Activated CD8-positive, alpha-beta memory T cell treated with anti-CD3 and anti-CD28 coated beads, Interleukin-2, amount 10 ng/mL, durations not matched to agents 7 days and 5 days (primary cell): ENCODE measurements around the gene ABCA6. TPM values are rescaled to one million over a fixed set of nuclear protein-coding genes. Genes with fewer than 3 reads are reported as not detected.
"Not testable (repeated sequence)": the region's sequence is repeated elsewhere in the genome, so short reads cannot be mapped to it uniquely, and the experiment has no call there.

Source experiments
- ATAC-seq: fragments of 150-1000 bp; cut with Tn5 transposase; one replicate; pipeline ENCODE4 v1.10.0; 2021; ENCODE audit warnings: moderate library complexity
- CTCF ChIA-PET: fragments of 350-600 bp; sonication (Branson Sonifier 250); formaldehyde crosslinking; loops from one replicate; lab custom pipeline; 2021; ENCODE audit warnings: antibody characterized with exemption; lab: Charles Lee
- DNase-seq: peaks from one replicate; pipeline ENCODE4 v3.0.0-alpha.2; 2020
- H3K27ac Mint-ChIP-seq: one replicate; pipeline ENCODE4 v1.8.0; 2021; ENCODE audit warnings: mild to moderate bottlenecking, mixed read lengths
- H3K27me3 Mint-ChIP-seq: one replicate; pipeline ENCODE4 v1.8.0; 2021; ENCODE audit warnings: mixed read lengths
- H3K36me3 Mint-ChIP-seq: one replicate; pipeline ENCODE4 v1.8.0; 2021; ENCODE audit warnings: mild to moderate bottlenecking, mixed read lengths
- H3K4me1 Mint-ChIP-seq: one replicate; pipeline ENCODE4 v1.8.0; 2021; ENCODE audit warnings: mixed read lengths
- H3K4me3 Mint-ChIP-seq: one replicate; pipeline ENCODE4 v1.8.0; 2021; ENCODE audit warnings: mild to moderate bottlenecking, moderate library complexity, mixed read lengths
- H3K9me3 Mint-ChIP-seq: one replicate; pipeline ENCODE4 v1.8.0; 2022; ENCODE audit warnings: low read depth, mixed read lengths
- total RNA-seq, 2 experiments: library from RNA; stranded (reverse); gene quantifications; one replicate each; pipeline ENCODE4 v1.2.3, GENCODE V29; 2021

ABCA6 gene
- total RNA-seq, 2 experiments from 2014 or later = 0.21 to 0.29 TPM

DNA sequence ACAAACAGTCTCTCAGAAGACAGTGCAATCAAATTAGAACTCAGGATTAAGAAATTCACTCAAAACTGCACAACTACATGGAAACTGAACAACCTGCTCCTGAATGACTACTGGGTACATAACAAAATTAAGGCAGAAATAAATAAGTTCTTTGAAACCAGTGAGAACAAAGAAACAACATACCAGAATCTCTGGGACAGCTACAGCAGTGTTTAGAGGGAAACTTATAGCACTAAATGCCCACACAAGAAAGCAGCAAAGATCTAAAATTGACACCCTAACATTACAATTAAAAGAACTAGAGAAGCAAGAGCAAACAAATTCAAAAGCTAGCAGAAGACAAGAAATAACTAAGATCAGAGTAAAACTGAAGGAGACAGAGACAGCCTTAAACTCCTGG is 68.3 kb downstream of the ABCA6 start:
- ATAC-seq, H3K9me3 Mint-ChIP-seq, H3K36me3 Mint-ChIP-seq, H3K4me3 Mint-ChIP-seq, DNase-seq, H3K27ac Mint-ChIP-seq, H3K27me3 Mint-ChIP-seq, CTCF ChIA-PET, H3K4me1 Mint-ChIP-seq: not testable (repeated sequence)

DNA sequence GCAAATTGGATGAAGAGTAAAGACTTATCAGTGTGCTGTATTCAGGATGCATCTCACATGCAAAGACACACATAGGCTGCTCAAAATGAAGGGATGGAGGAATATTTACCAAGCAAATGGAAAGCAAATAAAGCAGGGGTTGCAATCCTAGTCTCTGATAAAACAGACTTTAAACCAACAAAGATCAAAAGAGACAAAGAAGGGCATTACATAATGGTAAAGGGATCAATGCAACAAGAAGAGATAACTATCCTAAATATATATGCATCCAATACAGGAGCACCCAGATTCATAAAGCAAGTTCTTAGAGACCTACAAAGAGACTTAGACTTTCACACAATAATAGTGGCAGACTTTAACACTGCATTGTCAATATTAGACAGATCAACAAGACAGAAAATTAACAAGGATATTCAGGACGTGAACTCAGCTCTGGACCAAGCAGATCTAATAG is 68.9 kb downstream of the ABCA6 start:
- H3K27me3 Mint-ChIP-seq, H3K4me1 Mint-ChIP-seq, H3K27ac Mint-ChIP-seq, H3K36me3 Mint-ChIP-seq, H3K9me3 Mint-ChIP-seq, H3K4me3 Mint-ChIP-seq, ATAC-seq, CTCF ChIA-PET, DNase-seq: not testable (repeated sequence)

DNA sequence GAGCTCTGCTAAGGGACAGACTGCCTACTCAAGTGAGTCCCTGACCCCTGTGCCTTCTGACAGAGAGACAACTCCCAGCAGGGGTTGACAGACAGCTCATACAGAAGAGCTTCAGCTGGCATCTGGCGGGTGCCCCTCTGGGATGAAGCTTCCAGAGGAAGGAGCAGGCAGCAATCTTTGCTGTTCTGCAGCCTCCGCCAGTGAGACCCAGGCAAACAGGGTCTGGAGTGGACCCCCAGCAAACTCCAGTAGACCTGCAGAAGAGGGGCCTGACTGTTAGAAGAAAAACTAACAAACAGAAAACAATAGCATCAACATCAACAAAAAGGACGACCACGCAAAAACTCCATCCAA is 70.5 kb downstream of the ABCA6 start:
- DNase-seq, H3K4me3 Mint-ChIP-seq, H3K27me3 Mint-ChIP-seq, CTCF ChIA-PET, H3K27ac Mint-ChIP-seq, H3K9me3 Mint-ChIP-seq, ATAC-seq, H3K36me3 Mint-ChIP-seq: not testable (repeated sequence)
- H3K4me1 Mint-ChIP-seq = peaks cover 10% of the 10 kb centered on the region

DNA sequence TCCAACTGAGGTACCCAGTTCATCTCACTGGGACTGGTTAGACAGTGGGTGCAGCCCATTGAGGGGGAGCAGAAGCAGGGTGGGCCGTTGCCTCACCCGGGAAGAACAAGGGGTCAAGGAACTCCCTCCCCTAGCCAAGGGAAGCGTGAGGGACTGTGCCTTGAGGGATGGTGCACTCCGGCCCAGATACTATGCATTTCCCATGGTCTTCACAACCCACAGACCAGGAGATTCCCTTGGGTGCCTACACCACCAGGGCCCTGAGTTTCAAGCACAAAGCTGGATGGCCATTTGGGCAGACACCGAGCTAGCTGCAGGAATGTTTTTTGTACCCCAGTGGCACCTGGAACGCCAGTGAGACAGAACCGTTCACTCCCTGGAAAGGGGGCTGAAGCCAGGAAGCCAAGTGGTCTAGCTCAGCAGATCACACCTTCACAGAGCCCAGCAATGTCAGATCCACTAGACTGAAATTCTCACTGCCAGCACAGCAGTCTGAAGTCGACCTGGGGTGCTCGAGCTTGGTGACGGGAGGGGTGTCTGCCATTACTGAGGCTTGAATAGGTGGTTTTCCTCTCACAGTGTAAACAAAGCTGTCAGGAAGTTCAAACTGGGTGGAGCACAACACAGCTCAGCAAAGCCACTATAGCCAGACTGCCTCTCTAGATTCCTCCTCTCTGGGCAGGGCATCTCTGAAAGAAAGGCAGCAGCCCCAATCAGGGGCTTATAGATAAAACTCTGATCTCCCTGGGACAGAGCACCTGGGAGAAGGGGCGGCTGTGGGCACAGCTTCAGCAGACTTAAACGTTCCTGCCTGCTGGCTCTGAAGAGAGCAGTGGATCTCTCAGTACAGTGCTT is 71.1 kb downstream of the ABCA6 start:
- Mint-ChIP-seq H3K27ac (peak overlapping the region; percentile 59), H3K4me1 (peaks cover 10% of the 10 kb centered on the region)
- H3K9me3 Mint-ChIP-seq, H3K36me3 Mint-ChIP-seq, CTCF ChIA-PET, ATAC-seq, H3K27me3 Mint-ChIP-seq, H3K4me3 Mint-ChIP-seq: not testable (repeated sequence)
- peak; percentile 40 for DNase-seq

DNA sequence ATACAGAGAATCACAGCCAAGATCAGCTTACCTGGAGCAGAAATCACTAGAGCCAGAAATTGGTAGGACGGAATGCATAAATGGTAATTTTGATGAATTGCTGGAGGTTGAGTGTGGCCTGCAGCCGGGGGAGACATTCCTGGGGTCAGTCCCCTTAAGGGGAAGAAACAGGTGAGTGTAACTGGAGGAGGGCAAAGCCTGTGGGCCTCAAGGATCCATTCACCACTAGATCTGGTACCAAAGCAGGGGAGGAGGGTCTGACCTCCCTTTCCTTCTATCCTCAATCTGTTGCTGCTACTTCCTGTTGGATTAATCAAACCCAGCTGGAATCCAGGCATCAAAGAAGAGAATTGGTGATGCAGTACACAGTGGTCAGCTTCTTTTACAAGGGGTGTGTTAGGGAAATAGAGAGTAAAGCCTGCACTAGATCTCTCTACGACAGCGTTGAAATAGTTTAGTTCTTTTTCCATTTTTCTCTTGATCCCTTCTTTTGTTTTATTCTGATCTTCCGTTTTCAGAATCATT is 72.4 kb downstream of the ABCA6 start:
- CTCF ChIA-PET = interaction anchor here (1.2 kb wide), 1 partner anchor 13 kb away, joined by 3 read pairs; no protein-coding TSS in a partner anchor
- H3K27me3 Mint-ChIP-seq = no peaks in the 10 kb centered on the region
- peaks cover 12% of the 10 kb centered on the region for H3K4me1 Mint-ChIP-seq
- H3K36me3 Mint-ChIP-seq = no peaks in the 10 kb centered on the region
- DNase-seq = no peak
- H3K4me3 Mint-ChIP-seq = no peak overlapping the region
- H3K9me3 Mint-ChIP-seq = no peaks in the 10 kb centered on the region
- H3K27ac Mint-ChIP-seq = no peak overlapping the region
- no peak for ATAC-seq

DNA sequence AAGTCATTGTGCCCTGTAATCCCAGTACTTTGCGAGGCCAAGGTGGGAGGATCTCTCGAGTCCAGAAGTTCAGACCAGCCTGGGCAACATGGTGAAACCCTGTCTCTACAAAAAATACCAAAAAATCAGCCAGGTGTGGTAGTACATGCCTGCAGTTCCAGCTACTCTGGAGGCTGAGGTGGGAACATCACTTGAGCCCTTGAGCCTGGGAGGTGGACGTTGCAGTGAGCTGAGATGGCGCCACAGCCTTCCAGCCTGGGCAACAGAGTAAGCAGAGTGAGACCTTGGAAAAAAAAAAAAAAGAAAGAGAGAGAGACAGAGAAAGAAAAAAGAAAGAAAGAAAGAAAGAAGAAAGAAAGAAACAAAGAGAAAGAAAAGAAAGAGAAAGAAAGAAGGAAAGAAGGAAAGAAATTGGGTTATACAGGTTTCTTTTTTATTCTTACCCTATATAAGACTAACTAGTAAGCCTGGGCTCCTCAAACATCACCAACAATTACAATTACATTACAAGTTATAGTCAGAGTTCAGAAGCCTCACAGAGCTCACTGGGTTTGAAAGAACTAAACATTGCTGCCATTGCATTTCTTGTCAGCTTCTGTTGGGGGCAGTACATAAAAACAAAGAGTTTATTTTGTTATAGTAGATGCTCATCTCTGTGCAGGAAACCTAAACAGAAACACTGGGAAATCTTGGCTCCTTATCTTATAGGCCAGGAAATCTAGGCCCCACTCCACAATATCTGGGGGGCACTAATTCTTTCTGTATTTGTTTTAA is 74.2 kb downstream of the ABCA6 start:
- Mint-ChIP-seq H3K27ac (no peak overlapping the region), H3K27me3 (no peaks in the 10 kb centered on the region), H3K36me3 (no peaks in the 10 kb centered on the region), H3K4me3 (no peak overlapping the region), H3K4me1 (peaks cover 12% of the 10 kb centered on the region), H3K9me3 (no peaks in the 10 kb centered on the region)
- ATAC-seq (no peak), DNase-seq (no peak)
- CTCF ChIA-PET = no interaction called here

DNA sequence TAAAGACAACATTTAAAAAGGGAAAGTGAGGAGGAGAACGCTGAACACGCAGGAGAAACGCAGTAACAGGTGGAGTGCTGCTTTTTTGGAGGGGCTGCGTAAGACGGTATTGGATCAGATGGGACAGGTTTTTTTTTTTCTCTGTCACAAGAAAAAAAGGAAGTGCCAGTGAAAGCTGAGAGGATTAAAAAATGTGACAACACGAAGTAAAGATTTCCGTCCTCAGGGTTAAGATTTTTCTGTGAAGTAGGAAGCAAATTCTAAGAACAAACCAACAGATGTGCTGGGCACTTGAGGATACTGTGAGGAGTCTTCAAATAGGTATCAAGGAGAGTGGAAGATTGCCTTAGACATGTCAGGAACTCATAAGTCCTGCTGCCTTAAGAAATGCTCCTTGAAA is 75.2 kb downstream of the ABCA6 start:
- Mint-ChIP-seq H3K9me3 (no peaks in the 10 kb centered on the region), H3K27ac (no peak overlapping the region), H3K36me3 (no peaks in the 10 kb centered on the region), H3K4me3 (no peak overlapping the region), H3K27me3 (no peaks in the 10 kb centered on the region), H3K4me1 (peaks cover 12% of the 10 kb centered on the region)
- ATAC-seq (no peak), DNase-seq (no peak)
- CTCF ChIA-PET = no interaction called here

DNA sequence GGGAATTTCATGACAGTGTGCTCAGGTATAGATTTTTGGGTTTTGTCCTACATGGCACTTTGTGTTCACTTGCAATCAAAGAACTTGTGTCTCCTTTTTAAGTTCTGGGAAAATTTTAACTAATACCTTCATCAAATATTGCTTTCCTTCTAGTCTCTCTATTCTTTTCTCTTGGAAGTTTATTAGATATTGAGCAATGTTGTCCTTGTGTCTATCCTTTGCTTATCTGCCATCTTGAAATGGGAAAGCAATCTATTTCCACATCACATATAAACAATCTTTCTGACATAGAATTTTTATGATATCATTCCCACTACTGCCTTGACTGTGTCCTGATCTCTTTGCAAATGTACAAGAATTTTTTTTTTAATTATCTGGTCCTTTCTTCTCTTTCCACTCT is 76.6 kb downstream of the ABCA6 start:
- H3K4me1 Mint-ChIP-seq = peaks cover 6% of the 10 kb centered on the region
- no peaks in the 10 kb centered on the region for H3K9me3 Mint-ChIP-seq
- H3K36me3 Mint-ChIP-seq = no peaks in the 10 kb centered on the region
- ATAC-seq = no peak
- no peak overlapping the region for H3K27ac Mint-ChIP-seq
- no peak for DNase-seq
- CTCF ChIA-PET = no interaction called here
- peaks cover 3% of the 10 kb centered on the region for H3K27me3 Mint-ChIP-seq
- no peak overlapping the region for H3K4me3 Mint-ChIP-seq

DNA sequence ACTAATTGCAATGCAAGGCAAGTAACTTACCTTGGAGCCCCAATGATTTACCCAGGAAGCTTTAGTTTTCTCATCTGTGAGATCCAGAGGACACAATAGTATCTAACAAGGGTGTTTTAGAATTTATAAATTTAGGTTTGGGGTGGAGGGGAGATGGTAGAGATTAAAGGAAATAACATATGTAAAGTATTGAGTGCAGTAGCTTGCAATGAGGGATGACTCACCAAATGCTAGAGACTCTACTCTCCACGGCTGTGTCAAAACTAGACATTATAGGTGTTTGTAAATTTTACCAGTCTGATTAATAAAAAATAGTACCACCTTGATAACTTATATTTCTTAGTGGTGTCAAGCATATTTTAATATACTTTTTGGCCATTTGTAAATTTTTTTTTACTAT is 77.2 kb downstream of the ABCA6 start:
- Mint-ChIP-seq H3K4me3 (no peak overlapping the region), H3K36me3 (no peaks in the 10 kb centered on the region), H3K9me3 (no peaks in the 10 kb centered on the region), H3K4me1 (peaks cover 6% of the 10 kb centered on the region), H3K27me3 (peaks cover 3% of the 10 kb centered on the region), H3K27ac (no peak overlapping the region)
- ATAC-seq = no peak
- no peak for DNase-seq
- CTCF ChIA-PET = no interaction called here

DNA sequence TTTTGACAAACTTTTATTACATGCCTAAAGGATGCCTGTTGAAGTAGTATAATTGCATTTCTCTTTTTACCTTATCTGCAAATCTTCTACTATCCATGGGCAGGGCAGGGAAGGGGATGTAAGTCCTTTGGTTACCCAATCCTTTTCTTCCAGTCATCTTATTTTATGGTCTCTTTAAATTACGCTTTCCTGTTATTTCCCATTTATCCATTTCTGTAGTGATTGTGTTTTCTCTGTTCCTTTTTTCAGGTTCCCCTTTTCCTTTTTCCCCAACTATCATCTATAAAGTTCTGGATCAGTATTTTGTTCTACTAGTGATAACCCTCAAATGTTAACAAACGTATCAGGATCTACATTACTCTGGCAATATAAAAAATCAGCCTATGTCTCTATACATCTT is 77.7 kb downstream of the ABCA6 start:
- no peak overlapping the region for H3K4me3 Mint-ChIP-seq
- H3K27me3 Mint-ChIP-seq = peaks cover 6% of the 10 kb centered on the region
- peaks cover 3% of the 10 kb centered on the region for H3K9me3 Mint-ChIP-seq
- DNase-seq (no peak), ATAC-seq (no peak)
- H3K36me3 Mint-ChIP-seq = no peaks in the 10 kb centered on the region
- H3K4me1 Mint-ChIP-seq = peaks cover 6% of the 10 kb centered on the region
- CTCF ChIA-PET = no interaction called here
- H3K27ac Mint-ChIP-seq = no peak overlapping the region

DNA sequence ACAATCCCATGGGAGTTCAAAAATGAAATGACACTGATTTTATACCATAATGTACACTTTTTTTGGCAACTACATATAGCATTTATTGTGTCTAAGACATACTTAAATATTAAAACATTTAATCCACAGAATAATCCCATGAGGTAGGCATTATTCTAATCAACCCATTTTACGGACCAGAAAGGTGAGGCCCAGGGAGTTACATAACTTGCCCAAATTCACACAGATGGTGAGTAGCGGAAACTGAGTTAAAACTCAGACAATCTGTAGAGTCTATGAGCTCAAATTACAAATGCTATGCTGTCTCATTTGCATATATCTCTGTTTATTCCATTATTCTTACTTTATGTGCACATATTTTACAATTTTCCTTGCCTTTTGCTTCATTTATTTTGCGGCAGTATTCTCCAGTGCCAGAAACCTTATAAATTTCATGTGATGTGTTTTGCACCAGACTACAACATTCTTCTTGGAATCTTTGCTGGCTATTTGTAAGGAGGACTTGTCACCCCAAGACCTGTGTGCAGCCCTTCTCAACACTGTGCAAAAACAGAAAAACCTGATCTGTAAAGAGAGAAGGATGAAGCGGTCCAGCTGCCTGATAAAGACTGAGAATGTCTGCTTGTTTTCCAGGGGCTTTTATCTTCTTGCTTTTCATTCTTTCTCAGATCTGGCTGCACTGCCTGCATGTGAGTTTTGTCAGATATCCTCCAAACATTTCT is 78.7 kb downstream of the ABCA6 start:
- DNase-seq (no peak), ATAC-seq (no peak)
- H3K4me1 Mint-ChIP-seq = peaks cover 6% of the 10 kb centered on the region
- peaks cover 6% of the 10 kb centered on the region for H3K27me3 Mint-ChIP-seq
- H3K36me3 Mint-ChIP-seq = no peaks in the 10 kb centered on the region
- H3K4me3 Mint-ChIP-seq = no peak overlapping the region
- H3K27ac Mint-ChIP-seq = no peak overlapping the region
- CTCF ChIA-PET = no interaction called here
- peaks cover 4% of the 10 kb centered on the region for H3K9me3 Mint-ChIP-seq

DNA sequence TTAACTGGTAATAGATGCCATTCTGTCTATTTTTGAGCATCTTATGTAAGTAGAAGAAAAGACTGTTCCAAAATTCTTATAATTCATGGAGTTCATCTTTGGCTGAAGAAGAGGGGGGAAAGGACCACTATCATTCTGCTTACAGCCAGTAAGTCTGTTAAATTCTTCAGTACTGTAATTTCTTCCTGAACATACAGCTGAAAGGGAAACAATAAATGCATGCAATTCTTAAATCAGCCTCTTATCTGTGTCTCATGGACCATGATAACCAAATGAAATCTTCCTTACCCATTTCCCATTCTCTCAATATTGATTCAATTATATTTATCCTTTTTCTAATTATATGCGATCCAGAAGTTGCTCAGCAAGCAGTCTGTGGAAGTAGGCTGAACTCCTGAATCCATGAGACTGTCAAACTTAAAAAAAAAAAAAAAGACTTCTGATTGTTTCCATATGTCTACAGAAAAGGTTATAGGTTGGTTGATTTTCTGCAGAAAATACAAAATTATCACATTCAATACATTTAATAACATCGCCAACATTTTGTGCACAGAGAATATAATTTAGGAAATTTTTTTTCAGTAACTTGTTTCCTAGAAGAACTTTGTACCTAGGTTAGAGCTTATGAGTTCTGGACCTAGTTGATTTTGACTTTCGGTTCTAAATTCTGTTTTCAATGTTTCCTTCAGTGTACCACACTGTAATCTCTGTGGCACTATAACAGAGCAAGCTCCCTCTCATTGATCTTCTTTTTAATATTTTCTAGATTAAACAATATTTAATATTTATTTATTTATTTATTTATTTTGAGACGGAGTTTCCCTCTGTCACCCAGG is 79.8 kb downstream of the ABCA6 start:
- peaks cover 6% of the 10 kb centered on the region for H3K4me1 Mint-ChIP-seq
- peaks cover 6% of the 10 kb centered on the region for H3K27me3 Mint-ChIP-seq
- ATAC-seq = no peak
- peaks cover 6% of the 10 kb centered on the region for H3K9me3 Mint-ChIP-seq
- H3K36me3 Mint-ChIP-seq = no peaks in the 10 kb centered on the region
- CTCF ChIA-PET = no interaction called here
- no peak overlapping the region for H3K4me3 Mint-ChIP-seq
- DNase-seq = no peak
- no peak overlapping the region for H3K27ac Mint-ChIP-seq

DNA sequence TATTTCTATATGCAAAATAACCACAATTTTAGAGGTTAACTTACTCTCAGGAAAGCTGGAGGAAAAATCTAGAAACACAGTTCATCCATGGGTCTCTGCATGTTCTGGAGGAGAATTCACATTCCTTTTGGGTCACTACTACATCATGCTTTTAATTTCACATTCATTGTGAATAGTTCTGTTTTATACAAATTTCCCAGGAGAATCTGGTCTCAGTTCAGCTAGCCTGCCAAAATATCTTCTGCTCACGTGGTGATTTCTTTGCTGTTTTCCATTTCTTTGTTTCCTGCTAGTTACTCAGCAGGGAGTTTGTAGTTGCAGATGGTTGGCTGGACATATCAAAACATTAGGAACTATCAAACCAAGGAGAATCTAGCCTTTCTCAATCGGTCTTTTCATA is 80.9 kb downstream of the ABCA6 start, which contains the start of gene ABCA9:
Gene ABCA9 (minus strand): TSS at position 106 of the 400 bp plus-strand sequence. CDS start 9,801 bp downstream, outside the sequence.
- Mint-ChIP-seq H3K4me1 (peaks cover 2% of the 10 kb centered on the region), H3K27ac (no peak within 1 kb of the TSS), H3K36me3 (no peaks in the 10 kb centered on the region), H3K9me3 (peaks cover 11% of the 10 kb centered on the region), H3K4me3 (no peak within 1 kb of the TSS), H3K27me3 (peaks cover 6% of the 10 kb centered on the region)
- no peak for ATAC-seq
- CTCF ChIA-PET = no interaction called here
- DNase-seq = no peak
